SU-DHL-6 (cell line): ENCODE results near the gene NUP88.

Experiments
- CTCF ChIP-seq: fragments of 200-600 bp; sonication (generic); IDR thresholded peaks from one replicate; pipeline ENCODE4 v1.5.1; 2017; ENCODE audit warnings: antibody characterized with exemption, mild to moderate bottlenecking, low read length, moderate library complexity; ENCODE audit not compliant: insufficient read depth, poor library complexity, severe bottlenecking
- EZH2phosphoT487 ChIP-seq: fragments of 200-600 bp; sonication (generic), shearing (Covaris generic); conservative IDR thresholded peaks from 2 replicates; pipeline ENCODE4 v1.6.1; 2018; ENCODE audit warnings: mild to moderate bottlenecking, antibody characterized with exemption, low read length, moderate library complexity, mixed read lengths

DNA sequence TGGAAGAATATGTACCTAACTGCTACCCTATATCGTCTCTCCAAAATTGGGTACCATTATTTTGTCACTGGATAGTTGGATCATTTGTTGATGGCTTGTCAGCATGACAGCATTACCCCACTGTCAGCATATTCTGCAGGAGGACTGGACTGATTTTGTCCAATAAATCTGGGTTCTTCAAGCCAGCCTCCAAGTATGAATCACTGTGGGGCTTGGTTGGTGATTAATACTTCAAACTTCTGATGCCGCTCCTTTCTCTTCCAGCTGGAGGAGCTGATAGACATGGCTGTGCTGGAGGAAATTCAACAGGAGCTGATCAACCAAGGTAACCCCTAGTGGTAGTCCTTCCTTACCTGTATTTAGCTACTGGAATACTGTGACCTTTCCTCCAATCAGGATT, 3.0 kb upstream of the NUP88 start:
- TF ChIP-seq CTCF = no peak
- no peak for TF ChIP-seq EZH2phosphoT487
